Activated naive CD8-positive, alpha-beta T cell treated with anti-CD3 and anti-CD28 coated beads, Interleukin-2, amount 10 ng/mL, durations not matched to agents 7 days and 5 days (primary cell): ENCODE results near the gene PJA1. TPM values are rescaled to one million over a fixed set of nuclear protein-coding genes. Genes with fewer than 3 reads are reported as not detected.

Experiments used
- ATAC-seq: fragments of 150-1000 bp; cut with Tn5 transposase; one replicate; pipeline ENCODE4 v1.10.0; 2021; ENCODE audit warnings: low read depth, moderate library complexity
- POLR2A ChIA-PET: fragments of 350-600 bp; sonication (Branson Sonifier 250); formaldehyde crosslinking; loops from one replicate; lab custom pipeline; 2021; ENCODE audit warnings: antibody characterized with exemption; lab: Charles Lee
- DNase-seq: peaks from one replicate; pipeline ENCODE4 v3.0.0; 2021
- H3K27ac Mint-ChIP-seq: one replicate; pipeline ENCODE4 v1.8.0; 2022; ENCODE audit warnings: mild to moderate bottlenecking, mixed read lengths
- H3K27me3 Mint-ChIP-seq: one replicate; pipeline ENCODE4 v1.8.0; 2022; ENCODE audit warnings: mild to moderate bottlenecking, moderate library complexity, mixed read lengths
- H3K36me3 Mint-ChIP-seq: one replicate; pipeline ENCODE4 v1.8.0; 2021; ENCODE audit warnings: mild to moderate bottlenecking, mixed read lengths
- H3K4me1 Mint-ChIP-seq: one replicate; pipeline ENCODE4 v1.8.0; 2021; ENCODE audit warnings: mixed read lengths
- H3K4me3 Mint-ChIP-seq: one replicate; pipeline ENCODE4 v1.8.0; 2022; ENCODE audit warnings: mild to moderate bottlenecking, moderate library complexity, mixed read lengths
- H3K9me3 Mint-ChIP-seq: one replicate; pipeline ENCODE4 v1.8.0; 2021; ENCODE audit warnings: mixed read lengths
- total RNA-seq, 2 experiments: library from RNA; stranded (reverse); gene quantifications; one replicate each; pipeline ENCODE4 v1.2.3, GENCODE V29; 2021

PJA1 gene
- total RNA-seq, 2 experiments from 2014 or later: 22.4 to 23.9 TPM

- Mint-ChIP-seq H3K4me3 (no peak overlapping the region), H3K27me3 (peaks cover 20% of the 10 kb centered on the region), H3K9me3 (no peaks in the 10 kb centered on the region), H3K36me3 (no peaks in the 10 kb centered on the region), H3K4me1 (no peaks in the 10 kb centered on the region), H3K27ac (no peak overlapping the region)
- POLR2A ChIA-PET: no interaction called here
- ATAC-seq (no peak), DNase-seq (no peak)
Measured at GRCh38 chrX:69128588-69128987, 36.7 kb downstream of the PJA1 start.

- no peaks in the 10 kb centered on the region for H3K36me3 Mint-ChIP-seq
- no peaks in the 10 kb centered on the region for H3K4me1 Mint-ChIP-seq
- peaks cover 17% of the 10 kb centered on the region for H3K27me3 Mint-ChIP-seq
- H3K9me3 Mint-ChIP-seq: no peaks in the 10 kb centered on the region
- no peak overlapping the region for H3K4me3 Mint-ChIP-seq
- no peak for DNase-seq
- no peak overlapping the region for H3K27ac Mint-ChIP-seq
- ATAC-seq: no peak
- POLR2A ChIA-PET: interaction anchor here (0.6 kb wide), 1 partner anchor 13 kb away, joined by 8 read pairs; no protein-coding TSS in a partner anchor
Measured at GRCh38 chrX:69127466-69127865, 37.8 kb downstream of the PJA1 start.

- POLR2A ChIA-PET: interaction anchor here (0.6 kb wide), 1 partner anchor 14 kb away, joined by 8 read pairs; no protein-coding TSS in a partner anchor
- Mint-ChIP-seq H3K27ac (no peak overlapping the region), H3K36me3 (no peaks in the 10 kb centered on the region), H3K4me3 (no peak overlapping the region), H3K27me3 (peaks cover 17% of the 10 kb centered on the region), H3K4me1 (no peaks in the 10 kb centered on the region), H3K9me3 (no peaks in the 10 kb centered on the region)
- no peak for ATAC-seq
- no peak for DNase-seq
Measured at GRCh38 chrX:69126642-69127041, 38.6 kb downstream of the PJA1 start.

GRCh38 chrX:69125094-69125493, 40.2 kb downstream of the PJA1 start:
- ATAC-seq (no peak), DNase-seq (no peak)
- Mint-ChIP-seq H3K36me3 (no peaks in the 10 kb centered on the region), H3K27ac (no peak overlapping the region), H3K27me3 (peaks cover 10% of the 10 kb centered on the region), H3K4me1 (no peaks in the 10 kb centered on the region), H3K4me3 (no peak overlapping the region), H3K9me3 (no peaks in the 10 kb centered on the region)
- POLR2A ChIA-PET: no interaction called here

- H3K4me3 Mint-ChIP-seq: no peak overlapping the region
- no peaks in the 10 kb centered on the region for H3K9me3 Mint-ChIP-seq
- H3K36me3 Mint-ChIP-seq: no peaks in the 10 kb centered on the region
- no peak for ATAC-seq
- H3K27me3 Mint-ChIP-seq: peaks cover 6% of the 10 kb centered on the region
- DNase-seq: no peak
- H3K27ac Mint-ChIP-seq: no peak overlapping the region
- POLR2A ChIA-PET: no interaction called here
- no peaks in the 10 kb centered on the region for H3K4me1 Mint-ChIP-seq
Measured at GRCh38 chrX:69124108-69124507, 41.1 kb downstream of the PJA1 start.

- no peak for DNase-seq
- Mint-ChIP-seq H3K4me1 (peaks cover 1% of the 10 kb centered on the region), H3K4me3 (no peak overlapping the region), H3K9me3 (no peaks in the 10 kb centered on the region), H3K36me3 (no peaks in the 10 kb centered on the region), H3K27ac (no peak overlapping the region), H3K27me3 (peaks cover 6% of the 10 kb centered on the region)
- POLR2A ChIA-PET: no interaction called here
- no peak for ATAC-seq
Measured at GRCh38 chrX:69123481-69123880, 41.8 kb downstream of the PJA1 start.

- Mint-ChIP-seq H3K27me3 (peaks cover 1% of the 10 kb centered on the region), H3K36me3 (no peaks in the 10 kb centered on the region), H3K4me3 (no peak overlapping the region), H3K9me3 (no peaks in the 10 kb centered on the region), H3K4me1 (peaks cover 1% of the 10 kb centered on the region), H3K27ac (no peak overlapping the region)
- ATAC-seq (no peak), DNase-seq (no peak)
- POLR2A ChIA-PET: no interaction called here
Measured at GRCh38 chrX:69121321-69122000, 43.8 kb downstream of the PJA1 start.

GRCh38 chrX:69120476-69120875, 44.8 kb downstream of the PJA1 start:
- ATAC-seq (no peak), DNase-seq (no peak)
- Mint-ChIP-seq H3K9me3 (no peaks in the 10 kb centered on the region), H3K27me3 (peaks cover 1% of the 10 kb centered on the region), H3K36me3 (no peaks in the 10 kb centered on the region), H3K27ac (no peak overlapping the region), H3K4me1 (peaks cover 6% of the 10 kb centered on the region), H3K4me3 (no peak overlapping the region)
- POLR2A ChIA-PET: no interaction called here

GRCh38 chrX:69119122-69119521, 46.1 kb downstream of the PJA1 start:
- Mint-ChIP-seq H3K4me3 (no peak overlapping the region), H3K4me1 (peaks cover 9% of the 10 kb centered on the region), H3K27ac (no peak overlapping the region), H3K9me3 (no peaks in the 10 kb centered on the region), H3K36me3 (no peaks in the 10 kb centered on the region), H3K27me3 (peaks cover 1% of the 10 kb centered on the region)
- no peak for DNase-seq
- POLR2A ChIA-PET: no interaction called here
- ATAC-seq: no peak

GRCh38 chrX:69117876-69118526, 47.3 kb downstream of the PJA1 start:
- Mint-ChIP-seq H3K27ac (no peak overlapping the region), H3K4me1 (peaks cover 9% of the 10 kb centered on the region), H3K36me3 (no peaks in the 10 kb centered on the region), H3K4me3 (no peak overlapping the region), H3K27me3 (peaks cover 1% of the 10 kb centered on the region), H3K9me3 (no peaks in the 10 kb centered on the region)
- ATAC-seq (no peak), DNase-seq (no peak)
- POLR2A ChIA-PET: no interaction called here

- Mint-ChIP-seq H3K36me3 (no peaks in the 10 kb centered on the region), H3K4me1 (peaks cover 9% of the 10 kb centered on the region), H3K27ac (no peak overlapping the region), H3K4me3 (no peak overlapping the region), H3K9me3 (no peaks in the 10 kb centered on the region), H3K27me3 (peaks cover 1% of the 10 kb centered on the region)
- POLR2A ChIA-PET: no interaction called here
- no peak for DNase-seq
- no peak for ATAC-seq
Measured at GRCh38 chrX:69116077-69116476, 49.2 kb downstream of the PJA1 start.

GRCh38 chrX:69113723-69114122, 51.5 kb downstream of the PJA1 start:
- POLR2A ChIA-PET: no interaction called here
- H3K9me3 Mint-ChIP-seq: no peaks in the 10 kb centered on the region
- ATAC-seq: no peak
- peaks cover 8% of the 10 kb centered on the region for H3K4me1 Mint-ChIP-seq
- no peaks in the 10 kb centered on the region for H3K36me3 Mint-ChIP-seq
- no peak overlapping the region for H3K27ac Mint-ChIP-seq
- H3K27me3 Mint-ChIP-seq: peaks cover 2% of the 10 kb centered on the region
- no peak for DNase-seq
- H3K4me3 Mint-ChIP-seq: no peak overlapping the region
